RWPE2 (cell line): ENCODE measurements around the gene SQSTM1.

Experiments used
- ATAC-seq: fragments of 200-7000 bp; cut with Tn5 transposase; 3 replicates; pipeline ENCODE4 v1.9.1; 2021; ENCODE audit warnings: low read depth
- DNase-seq: peaks from one replicate; pipeline ENCODE4 v3.0.0-alpha.2; 2020; ENCODE audit warnings: low spot score
- H3K27ac ChIP-seq: fragments of 450-650 bp; 2 replicates; pipeline ENCODE4 v1.5.1; 2017; ENCODE audit warnings: mild to moderate bottlenecking; ENCODE audit not compliant: poor library complexity, severe bottlenecking
- H3K27me3 ChIP-seq: fragments of 250-450 bp; sonication (Bioruptor Pico); 2 replicates; pipeline ENCODE4 v1.5.1; 2021; ENCODE audit warnings: mild to moderate bottlenecking, moderate library complexity; ENCODE audit not compliant: insufficient read depth, poor library complexity, severe bottlenecking
- H3K36me3 ChIP-seq: fragments of 250-450 bp; sonication (Bioruptor Pico); 2 replicates; pipeline ENCODE4 v1.5.1; 2020; ENCODE audit warnings: low read depth, mild to moderate bottlenecking, moderate library complexity
- H3K4me1 ChIP-seq: fragments of 250-450 bp; sonication (Bioruptor Pico); 2 replicates; pipeline ENCODE4 v1.5.1; 2021; ENCODE audit warnings: mild to moderate bottlenecking, moderate library complexity; ENCODE audit not compliant: insufficient read depth, poor library complexity, severe bottlenecking
- H3K4me3 ChIP-seq: fragments of 250-450 bp; sonication (Bioruptor Pico); 2 replicates; pipeline ENCODE4 v1.5.1; 2021; ENCODE audit warnings: mild to moderate bottlenecking, moderate library complexity; ENCODE audit not compliant: severe bottlenecking
- H3K9me3 ChIP-seq: fragments of 250-450 bp; sonication (Bioruptor Pico); 2 replicates; pipeline ENCODE4 v1.5.1; 2021; ENCODE audit warnings: mild to moderate bottlenecking, moderate library complexity; ENCODE audit not compliant: severe bottlenecking
- TF ChIP-seq, protein P1 (sequence below): fragments of 450-650 bp; IDR thresholded peaks from one replicate; pipeline ENCODE4 v1.5.1; 2017; ENCODE audit warnings: mild to moderate bottlenecking, moderate library complexity; ENCODE audit not compliant: poor library complexity, severe bottlenecking

The SQSTM1 gene

GRCh38 chr5:179839328-179840256 lies 18.9 kb downstream of the SQSTM1 start:
- Histone ChIP-seq H3K4me1 (no peaks in the 10 kb centered on the region), H3K27ac (no peak overlapping the region), H3K9me3 (no peaks in the 10 kb centered on the region), H3K4me3 (no peak overlapping the region), H3K36me3 (peaks cover 54% of the 10 kb centered on the region), H3K27me3 (no peaks in the 10 kb centered on the region)
- TF ChIP-seq, protein P1, sequence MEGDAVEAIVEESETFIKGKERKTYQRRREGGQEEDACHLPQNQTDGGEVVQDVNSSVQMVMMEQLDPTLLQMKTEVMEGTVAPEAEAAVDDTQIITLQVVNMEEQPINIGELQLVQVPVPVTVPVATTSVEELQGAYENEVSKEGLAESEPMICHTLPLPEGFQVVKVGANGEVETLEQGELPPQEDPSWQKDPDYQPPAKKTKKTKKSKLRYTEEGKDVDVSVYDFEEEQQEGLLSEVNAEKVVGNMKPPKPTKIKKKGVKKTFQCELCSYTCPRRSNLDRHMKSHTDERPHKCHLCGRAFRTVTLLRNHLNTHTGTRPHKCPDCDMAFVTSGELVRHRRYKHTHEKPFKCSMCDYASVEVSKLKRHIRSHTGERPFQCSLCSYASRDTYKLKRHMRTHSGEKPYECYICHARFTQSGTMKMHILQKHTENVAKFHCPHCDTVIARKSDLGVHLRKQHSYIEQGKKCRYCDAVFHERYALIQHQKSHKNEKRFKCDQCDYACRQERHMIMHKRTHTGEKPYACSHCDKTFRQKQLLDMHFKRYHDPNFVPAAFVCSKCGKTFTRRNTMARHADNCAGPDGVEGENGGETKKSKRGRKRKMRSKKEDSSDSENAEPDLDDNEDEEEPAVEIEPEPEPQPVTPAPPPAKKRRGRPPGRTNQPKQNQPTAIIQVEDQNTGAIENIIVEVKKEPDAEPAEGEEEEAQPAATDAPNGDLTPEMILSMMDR: no peak
- ATAC-seq (no peak; the same call in 2 of the 3 replicates), DNase-seq (no peak)

- H3K27me3 ChIP-seq: no peaks in the 10 kb centered on the region
- H3K27ac ChIP-seq: no peak overlapping the region
- DNase-seq (no peak), ATAC-seq (no peak)
- H3K4me3 ChIP-seq: no peak overlapping the region
- TF ChIP-seq, protein P1: no peak
- H3K9me3 ChIP-seq: no peaks in the 10 kb centered on the region
- peaks cover 58% of the 10 kb centered on the region for H3K36me3 ChIP-seq
- H3K4me1 ChIP-seq: no peaks in the 10 kb centered on the region
These were observed 19.6 kb downstream of the SQSTM1 start for GRCh38 chr5:179840321-179840720.

DNA sequence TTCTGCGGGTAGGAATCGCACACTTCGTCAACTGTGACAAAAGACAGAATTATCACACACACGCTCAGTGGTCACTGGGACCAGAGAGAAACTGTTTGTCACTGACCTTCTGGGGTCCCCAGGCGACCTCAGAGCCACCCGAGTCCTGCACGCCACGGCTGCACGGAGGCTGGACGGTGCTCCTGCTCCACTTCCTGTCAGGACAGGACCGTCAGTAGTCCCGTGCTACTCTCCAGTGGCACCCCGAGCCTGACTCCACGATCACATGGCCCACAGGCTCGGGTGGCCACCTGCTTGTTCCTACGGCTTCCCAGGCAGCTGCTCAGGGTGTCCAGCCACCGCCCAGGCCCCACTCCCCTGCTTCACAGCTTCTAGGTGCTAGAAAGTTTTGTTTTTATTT lies 20.1 kb downstream of the SQSTM1 start:
- H3K27ac ChIP-seq: no peak overlapping the region
- H3K27me3 ChIP-seq: no peaks in the 10 kb centered on the region
- TF ChIP-seq, protein P1: no peak
- no peak for ATAC-seq
- H3K4me3 ChIP-seq: no peak overlapping the region
- H3K4me1 ChIP-seq: no peaks in the 10 kb centered on the region
- peaks cover 58% of the 10 kb centered on the region for H3K36me3 ChIP-seq
- no peak for DNase-seq
- no peaks in the 10 kb centered on the region for H3K9me3 ChIP-seq

DNA sequence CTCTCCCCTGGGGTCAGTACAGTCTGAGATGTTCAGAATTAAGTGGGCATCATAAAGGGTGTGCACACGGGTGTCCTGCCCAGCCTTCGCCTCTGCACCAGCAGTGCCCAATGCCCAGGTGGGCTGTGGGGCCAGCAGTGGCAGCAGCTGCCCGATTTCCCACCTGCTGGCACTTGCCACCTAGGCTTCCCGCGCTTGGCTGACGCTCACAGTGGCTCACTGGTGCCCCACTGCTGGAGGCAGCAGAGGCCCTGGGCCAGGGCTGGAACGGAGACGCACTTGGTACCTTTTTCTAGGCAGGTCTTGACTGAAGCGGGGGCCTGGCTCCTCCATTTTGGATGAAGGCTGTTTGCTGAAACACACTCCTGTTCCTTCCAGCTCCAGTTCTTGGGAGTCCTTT lies 20.9 kb downstream of the SQSTM1 start:
- H3K4me1 ChIP-seq: no peaks in the 10 kb centered on the region
- H3K36me3 ChIP-seq: peaks cover 55% of the 10 kb centered on the region
- no peak overlapping the region for H3K4me3 ChIP-seq
- ATAC-seq (no peak), DNase-seq (no peak)
- H3K9me3 ChIP-seq: no peaks in the 10 kb centered on the region
- TF ChIP-seq, protein P1: no peak
- no peak overlapping the region for H3K27ac ChIP-seq
- no peaks in the 10 kb centered on the region for H3K27me3 ChIP-seq

DNA sequence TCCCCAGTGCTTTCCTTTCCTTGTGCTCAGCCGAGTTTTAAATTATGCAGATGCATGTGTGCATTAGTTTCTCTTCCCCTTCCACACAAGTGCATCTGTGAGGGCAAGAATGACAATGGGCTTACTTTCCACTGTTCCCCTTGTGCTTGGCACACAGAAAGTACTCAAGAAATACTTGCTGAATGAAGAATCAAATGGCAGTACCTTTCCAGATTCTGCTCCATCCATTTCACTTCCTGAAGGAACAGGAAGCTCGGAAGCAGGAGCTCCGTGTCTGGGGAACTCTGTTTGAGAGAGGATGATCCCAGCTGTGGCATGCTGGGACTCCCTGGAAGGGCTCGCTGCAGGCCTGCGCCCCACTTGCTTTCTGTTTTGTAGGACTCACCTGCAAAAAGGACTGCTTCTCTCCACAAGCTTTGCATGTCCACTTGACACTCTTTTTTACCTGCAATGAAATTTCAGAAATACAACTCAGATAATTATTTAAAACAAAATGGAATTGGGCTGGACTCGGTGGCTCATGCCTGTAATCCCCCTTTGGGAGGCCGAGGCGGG lies 32.4 kb downstream of the SQSTM1 start:
- DNase-seq: no peak
- Histone ChIP-seq H3K4me1 (no peaks in the 10 kb centered on the region), H3K36me3 (peaks cover 59% of the 10 kb centered on the region), H3K4me3 (no peak overlapping the region), H3K27me3 (no peaks in the 10 kb centered on the region), H3K9me3 (no peaks in the 10 kb centered on the region), H3K27ac (no peak overlapping the region)
- TF ChIP-seq, protein P1: no peak
- no peak for ATAC-seq
